Neural cell (in vitro differentiated cells): Measurements from ENCODE around the gene IL22. TPM values are rescaled to one million over a fixed set of nuclear protein-coding genes. Genes with fewer than 3 reads are reported as not detected.

ENCODE experiments used
- H2AFZ ChIP-seq: fragments of 200-600, 300-800 bp; sonication (generic), shearing (Covaris generic); 2 replicates; pipeline ENCODE4 v1.6.0; 2014; ENCODE audit warnings: low read depth, mild to moderate bottlenecking, antibody characterized with exemption, low read length, moderate library complexity
- H3F3A ChIP-seq: fragments of 200-600 bp; shearing (Covaris generic); 2 replicates; pipeline ENCODE4 v1.6.1; 2016; ENCODE audit warnings: mild to moderate bottlenecking, moderate library complexity, mixed read lengths, antibody characterized with exemption, low read length; ENCODE audit not compliant: insufficient read depth, poor library complexity, severe bottlenecking
- H3K27ac ChIP-seq: fragments of 200-600, 300-800 bp; sonication (generic), shearing (Covaris generic); 2 replicates; pipeline ENCODE4 v1.5.1; 2014; ENCODE audit warnings: mild to moderate bottlenecking, low read length, moderate library complexity
- H3K27me3 ChIP-seq: fragments of 300-800, 200-600 bp; sonication (generic), shearing (Covaris generic); 2 replicates; pipeline ENCODE4 v1.6.0; 2014; ENCODE audit warnings: mild to moderate bottlenecking, low read depth, low read length, moderate library complexity; ENCODE audit not compliant: insufficient read depth
- H3K36me3 ChIP-seq: fragments of 300-800, 200-600 bp; sonication (generic), shearing (Covaris generic); 2 replicates; pipeline ENCODE4 v1.5.1; 2014; ENCODE audit warnings: mild to moderate bottlenecking, antibody characterized with exemption, low read length, moderate library complexity; ENCODE audit not compliant: insufficient read depth
- H3K4me2 ChIP-seq: fragments of 300-800, 200-600 bp; sonication (generic), shearing (Covaris generic); 2 replicates; pipeline ENCODE4 v1.6.0; 2014; ENCODE audit warnings: mild to moderate bottlenecking, low read length
- H3K4me3 ChIP-seq: fragments of 300-800, 200-600 bp; sonication (generic), shearing (Covaris generic); 2 replicates; pipeline ENCODE4 v1.5.1; 2014; ENCODE audit warnings: mild to moderate bottlenecking, low read length, moderate library complexity
- H3K79me2 ChIP-seq: fragments of 200-600 bp; shearing (Covaris generic); replicated peaks from 2 replicates; pipeline ENCODE4 v1.6.0; 2014; ENCODE audit warnings: mild to moderate bottlenecking, low read length, moderate library complexity; ENCODE audit not compliant: insufficient read depth
- H3K9ac ChIP-seq: fragments of 300-800, 200-600 bp; sonication (generic), shearing (Covaris generic); 2 replicates; pipeline ENCODE4 v1.6.1; 2016; ENCODE audit warnings: mild to moderate bottlenecking, low read length, mixed read lengths
- H3K9me2 ChIP-seq: fragments of 200-600 bp; shearing (Covaris generic); 2 replicates; pipeline ENCODE4 v1.6.1; 2016; ENCODE audit warnings: mild to moderate bottlenecking, low read length, mixed read lengths; ENCODE audit not compliant: insufficient read depth
- H3K9me3 ChIP-seq: fragments of 200-600, 300-800 bp; sonication (generic), shearing (Covaris generic); 2 replicates; pipeline ENCODE4 v1.6.1; 2016; ENCODE audit warnings: mild to moderate bottlenecking, mixed run types, low read length, moderate library complexity, mixed read lengths
- H4K20me1 ChIP-seq: fragments of 200-600 bp; shearing (Covaris generic); 2 replicates; pipeline ENCODE4 v1.6.1; 2016; ENCODE audit warnings: mild to moderate bottlenecking, mixed run types; ENCODE audit not compliant: insufficient read depth
- CTCF ChIP-seq: fragments of 450-650 bp; IDR thresholded peaks from 2 replicates; pipeline ENCODE4 v1.5.1; 2014; ENCODE audit warnings: antibody characterized with exemption, mild to moderate bottlenecking, moderate library complexity; ENCODE audit not compliant: poor library complexity, severe bottlenecking
- EP300 ChIP-seq: fragments of 450-650 bp; conservative IDR thresholded peaks from 2 replicates; pipeline ENCODE4 v1.6.1; 2014; ENCODE audit warnings: antibody characterized with exemption, mild to moderate bottlenecking, moderate library complexity; ENCODE audit not compliant: poor library complexity, severe bottlenecking
- EZH2 ChIP-seq: fragments of 200-600, 300-800 bp; shearing (Covaris generic), sonication (generic); IDR thresholded peaks from 2 replicates; pipeline ENCODE4 v1.6.1; 2014; ENCODE audit warnings: antibody characterized with exemption, low read length, borderline replicate concordance, mild to moderate bottlenecking; ENCODE audit not compliant: insufficient read depth, poor library complexity, severe bottlenecking
- MXI1 ChIP-seq: fragments of 450-650 bp; conservative IDR thresholded peaks from 2 replicates; pipeline ENCODE4 v1.6.1; 2014; ENCODE audit warnings: antibody characterized with exemption, mild to moderate bottlenecking; ENCODE audit not compliant: poor library complexity, severe bottlenecking
- POLR2AphosphoS5 ChIP-seq: IDR thresholded peaks from 2 replicates; pipeline ENCODE4 v1.6.1; 2012
- RAD21 ChIP-seq: fragments of 450-650 bp; conservative IDR thresholded peaks from 2 replicates; pipeline ENCODE4 v1.6.1; 2014; ENCODE audit warnings: antibody characterized with exemption, mild to moderate bottlenecking, moderate library complexity
- REST ChIP-seq: IDR thresholded peaks from 2 replicates; pipeline ENCODE4 v1.6.1; 2012; ENCODE audit warnings: borderline replicate concordance
- SMC3 ChIP-seq: fragments of 450-650 bp; conservative IDR thresholded peaks from 2 replicates; pipeline ENCODE4 v1.6.1; 2014; ENCODE audit warnings: antibody characterized with exemption, mild to moderate bottlenecking, moderate library complexity; ENCODE audit not compliant: poor library complexity
- TAF1 ChIP-seq: IDR thresholded peaks from 2 replicates; pipeline ENCODE4 v1.6.1; 2012; ENCODE audit warnings: low read depth
- polyA plus RNA-seq: library from polyadenylated mRNA; depleted of rRNA; stranded (reverse); fragments of >200 nt; gene quantifications from 2 replicates; pipeline ENCODE4 v1.2.3, GENCODE V29; 2014

The IL22 gene
- polyA plus RNA-seq, 1 donor from 2014 or later = not detected

GRCh38 chr12:68199127-68199526, 54.3 kb downstream of the IL22 start:
- Histone ChIP-seq H3F3A (no peaks in the 10 kb centered on the region), H3K27ac (no peak overlapping the region), H4K20me1 (no peaks in the 10 kb centered on the region), H3K9me2 (no peaks in the 10 kb centered on the region), H3K36me3 (no peaks in the 10 kb centered on the region), H3K9me3 (no peaks in the 10 kb centered on the region), H3K79me2 (no peaks in the 10 kb centered on the region), H3K4me3 (no peak overlapping the region), H3K27me3 (no peaks in the 10 kb centered on the region), H3K9ac (no peak overlapping the region), H2AFZ (no peak overlapping the region), H3K4me2 (no peak overlapping the region)
- TF ChIP-seq RAD21 (no peak), REST (no peak), MXI1 (no peak), EZH2 (no peak), POLR2AphosphoS5 (no peak), SMC3 (no peak), TAF1 (no peak), CTCF (no peak), EP300 (no peak)

- no peak overlapping the region for H2AFZ ChIP-seq
- no peaks in the 10 kb centered on the region for H3K79me2 ChIP-seq
- no peak overlapping the region for H3K9ac ChIP-seq
Measured at GRCh38 chr12:68198507-68199086, 54.8 kb downstream of the IL22 start.

More at GRCh38 chr12:68198507-68199086, 54.8 kb downstream of the IL22 start:
- H3K36me3 ChIP-seq = no peaks in the 10 kb centered on the region
- H3K27me3 ChIP-seq = no peaks in the 10 kb centered on the region
- no peaks in the 10 kb centered on the region for H3K9me3 ChIP-seq
- no peak overlapping the region for H3K4me2 ChIP-seq
- no peak overlapping the region for H3K4me3 ChIP-seq
- H3F3A ChIP-seq = no peaks in the 10 kb centered on the region
- TF ChIP-seq CTCF = no peak
- no peak for TF ChIP-seq TAF1
- no peak for TF ChIP-seq SMC3
- no peak for TF ChIP-seq EP300
- TF ChIP-seq POLR2AphosphoS5 = no peak
- H4K20me1 ChIP-seq = no peaks in the 10 kb centered on the region
- no peaks in the 10 kb centered on the region for H3K9me2 ChIP-seq
- no peak overlapping the region for H3K27ac ChIP-seq

Other genes starting within 250 kb of the IL22 start
- gene IFNG, start 93.9 kb downstream of the IL22 start, polyA plus RNA-seq = not detected in 2 replicates
- not detected in 2 replicates for gene IL26, start 27.8 kb downstream of the IL22 start, polyA plus RNA-seq
- gene MDM1, start 78.8 kb upstream of the IL22 start, polyA plus RNA-seq = 35.5 and 37.0 TPM in 2 replicates